Measurements from ENCODE around the gene PIGU.

The PIGU gene

GRCh38 chr20:34604980-34605788 lies 71.7 kb downstream of the PIGU start:
- Histone ChIP-seq H3K27me3 (no peaks in the 10 kb centered on the region), H3K4me1 (peaks cover 5% of the 10 kb centered on the region; the same call in 1 of the 2 replicates), H3K9me3 (no peaks in the 10 kb centered on the region), H3K4me3 (ENCODE audit: low read depth, low read length) (no peak overlapping the region), H3K36me3 (no peaks in the 10 kb centered on the region)
- no peak for TF ChIP-seq CTCF (IDR thresholded peaks at IDR 0.05; ENCODE audit: low read depth, low read length)
- DNase-seq: peak; percentile 29

DNA sequence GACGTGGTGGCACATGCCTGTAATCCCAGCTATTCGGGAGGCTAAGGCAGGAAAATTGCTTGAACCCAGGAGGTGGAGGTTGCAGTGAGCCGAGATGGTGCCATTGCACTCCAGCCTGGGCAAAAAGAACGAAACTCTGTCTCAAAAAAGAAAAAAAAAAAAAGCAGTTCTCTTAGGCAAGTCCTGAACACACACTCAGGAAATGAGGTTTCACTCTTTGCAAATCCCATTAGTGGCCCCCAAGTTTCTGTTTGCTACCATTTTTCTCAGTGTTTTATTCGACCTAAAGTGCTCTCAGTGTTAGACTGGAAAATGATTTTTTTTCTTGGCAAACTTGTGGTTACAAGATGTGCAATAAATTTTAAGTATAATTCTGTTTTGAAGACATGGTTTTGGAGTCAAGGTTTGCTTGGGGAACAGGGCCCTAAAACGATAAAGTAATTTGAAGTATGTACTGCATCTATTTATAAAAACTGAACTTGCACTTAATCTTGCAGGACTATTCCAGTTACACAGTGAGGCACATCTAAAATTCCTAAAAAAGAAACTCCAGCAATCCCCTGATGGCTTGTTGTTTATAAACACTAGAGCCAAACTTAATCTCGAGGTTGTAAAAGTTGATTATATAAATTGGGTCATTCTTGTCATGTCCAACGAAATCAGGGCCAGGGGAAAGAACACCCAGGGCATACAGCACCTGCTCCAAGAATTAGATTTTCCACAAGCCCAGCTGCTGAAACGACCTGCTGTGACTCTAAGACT lies 75.8 kb downstream of the PIGU start:
- H3K27me3 ChIP-seq: no peaks in the 10 kb centered on the region
- no peaks in the 10 kb centered on the region for H3K9me3 ChIP-seq
- H3K4me3 ChIP-seq (ENCODE audit: low read depth, low read length): no peak overlapping the region
- peaks cover 5% of the 10 kb centered on the region; the same call in 1 of the 2 replicates for H3K4me1 ChIP-seq
- no peak for DNase-seq
- H3K36me3 ChIP-seq: no peaks in the 10 kb centered on the region; the same call in 1 of the 2 replicates
- TF ChIP-seq CTCF (IDR thresholded peaks at IDR 0.05; ENCODE audit: low read depth, low read length): no peak

DNA sequence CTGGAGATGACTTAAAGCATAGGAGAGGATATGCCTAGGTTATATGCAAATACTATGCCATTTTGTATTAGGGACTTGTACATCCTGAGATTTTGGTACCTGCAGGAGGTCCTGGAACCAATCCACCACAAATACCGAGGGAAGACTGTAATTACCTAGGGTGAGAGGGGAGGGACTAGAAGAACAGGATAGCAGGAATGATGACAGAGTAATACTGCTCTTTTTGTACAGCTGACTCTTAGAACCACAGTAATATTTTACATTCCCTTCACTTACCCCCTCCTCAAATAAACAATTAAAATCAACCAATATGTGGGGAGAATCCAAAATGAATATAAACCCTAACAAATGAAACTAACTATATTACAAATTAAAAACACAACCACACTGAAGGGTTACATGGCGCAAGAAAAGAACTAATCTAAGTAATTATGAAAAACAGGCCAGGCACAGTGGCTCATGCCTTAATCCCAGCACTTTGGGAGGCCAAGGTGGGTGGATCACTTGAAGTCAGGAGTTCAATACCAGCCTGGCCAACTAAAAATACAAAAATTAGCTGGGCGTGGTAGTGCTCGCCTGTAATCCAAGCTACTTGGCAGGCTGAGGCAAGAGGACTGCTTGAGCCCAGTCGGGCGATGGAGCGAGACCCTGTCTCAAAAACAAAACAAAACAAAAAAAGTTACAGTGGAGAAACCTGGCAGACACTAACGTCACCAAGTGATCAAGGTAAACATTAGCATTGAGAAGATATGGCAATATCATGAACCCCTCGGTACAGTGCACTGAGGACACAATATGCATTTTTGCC lies 81.3 kb downstream of the PIGU start:
- DNase-seq: no peak
- no peak for TF ChIP-seq CTCF (IDR thresholded peaks at IDR 0.05; ENCODE audit: low read depth, low read length)
- no peak overlapping the region for H3K4me3 ChIP-seq (ENCODE audit: low read depth, low read length)
- H3K4me1 ChIP-seq: no peaks in the 10 kb centered on the region
- H3K9me3 ChIP-seq: no peaks in the 10 kb centered on the region
- H3K27me3 ChIP-seq: no peaks in the 10 kb centered on the region
- H3K36me3 ChIP-seq: no peaks in the 10 kb centered on the region; the same call in 1 of the 2 replicates

DNA sequence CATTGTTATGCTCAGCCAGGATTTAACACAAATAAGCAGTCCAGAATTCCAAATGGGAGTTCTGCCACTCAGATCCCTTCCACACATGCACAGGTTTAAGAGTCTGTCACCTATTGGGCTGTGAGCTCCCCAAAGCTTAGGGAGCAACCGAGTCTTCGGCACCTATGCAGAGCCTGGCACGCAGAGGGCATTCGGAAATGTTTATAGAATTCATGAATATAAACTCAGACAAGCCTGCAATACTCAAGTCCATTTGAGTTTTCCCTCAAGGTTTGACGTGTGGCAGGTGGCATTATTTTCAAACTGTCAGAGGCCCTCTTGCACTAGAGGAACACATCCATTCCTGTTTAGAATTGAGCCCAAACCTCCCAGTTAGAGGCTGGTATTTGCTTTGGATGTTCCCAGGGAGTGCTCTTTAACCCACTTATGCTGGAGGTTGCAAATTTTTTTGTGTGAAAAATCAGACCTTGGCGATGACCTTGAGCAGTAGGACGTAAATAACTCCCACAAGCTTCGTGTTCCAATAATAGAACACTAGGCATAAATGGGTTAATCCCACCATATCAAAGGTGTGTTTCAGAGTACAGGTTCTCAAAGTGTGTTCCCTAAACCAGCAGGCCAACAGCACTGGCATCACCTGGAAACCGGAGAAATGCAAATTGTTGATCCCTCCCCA lies 90.3 kb downstream of the PIGU start:
- no peak for DNase-seq
- TF ChIP-seq CTCF (IDR thresholded peaks at IDR 0.05; ENCODE audit: low read depth, low read length): no peak
- Histone ChIP-seq H3K4me1 (no peaks in the 10 kb centered on the region), H3K27me3 (no peaks in the 10 kb centered on the region), H3K9me3 (no peaks in the 10 kb centered on the region), H3K4me3 (ENCODE audit: low read depth, low read length) (no peak overlapping the region), H3K36me3 (peaks cover 4% of the 10 kb centered on the region; the same call in 1 of the 2 replicates)

DNA sequence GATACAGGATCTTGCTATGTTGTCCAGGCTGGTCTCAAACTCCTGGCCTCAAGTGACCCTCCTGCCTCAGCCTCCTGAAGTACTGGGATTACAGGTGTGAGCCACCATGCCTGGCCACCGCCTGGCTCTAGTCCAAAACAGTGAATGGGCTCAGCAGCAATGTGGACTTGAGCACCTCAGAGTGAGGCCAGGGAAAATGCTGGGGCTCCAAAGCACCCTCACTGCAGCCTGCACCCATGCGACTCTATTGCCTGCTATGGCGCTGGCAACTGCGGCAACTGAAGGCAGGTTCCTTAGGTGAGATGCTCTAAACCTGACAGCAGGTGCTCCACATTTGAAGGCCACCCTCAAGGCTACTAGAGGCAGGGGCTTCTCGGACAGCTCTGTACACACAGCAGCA lies 91.9 kb downstream of the PIGU start:
- Histone ChIP-seq H3K4me1 (no peaks in the 10 kb centered on the region), H3K4me3 (ENCODE audit: low read depth, low read length) (no peak overlapping the region), H3K9me3 (no peaks in the 10 kb centered on the region), H3K27me3 (no peaks in the 10 kb centered on the region), H3K36me3 (peaks cover 4% of the 10 kb centered on the region; the same call in 1 of the 2 replicates)
- no peak for TF ChIP-seq CTCF (IDR thresholded peaks at IDR 0.05; ENCODE audit: low read depth, low read length)
- no peak for DNase-seq

All from BE2C (cell line).